HG02678 (cell line): ENCODE results near the gene SCGN.

ENCODE experiments used
- ATAC-seq: cut with Tn5 transposase; IDR thresholded peaks from one replicate; pipeline ENCODE4 v1.9.1; 2021; ENCODE audit warnings: mild to moderate bottlenecking, moderate library complexity; ENCODE audit not compliant: unreplicated experiment

SCGN gene

DNA sequence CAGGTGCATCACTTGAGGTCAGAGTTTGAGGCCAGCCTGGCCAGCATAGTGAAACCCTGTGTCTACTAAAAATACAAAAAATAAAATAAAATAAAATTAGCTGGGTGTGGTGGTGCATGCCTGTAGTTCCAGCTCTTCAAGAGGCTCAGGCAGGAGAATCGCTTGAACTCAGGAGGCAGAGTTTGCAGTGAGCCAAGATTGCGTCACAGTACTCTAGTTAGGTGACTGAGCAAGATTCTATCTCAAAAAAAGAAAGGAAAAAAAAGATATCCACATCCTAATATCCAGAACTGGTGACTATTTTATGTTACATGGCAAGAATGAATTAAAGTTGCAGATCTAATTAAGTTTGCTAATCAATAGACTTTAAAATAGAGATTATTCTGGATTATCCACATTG, 32.5 kb downstream of the SCGN start:
- ATAC-seq: no peak

GRCh38 chr6:25685251-25685650, 33.2 kb downstream of the SCGN start:
- no peak for ATAC-seq

DNA sequence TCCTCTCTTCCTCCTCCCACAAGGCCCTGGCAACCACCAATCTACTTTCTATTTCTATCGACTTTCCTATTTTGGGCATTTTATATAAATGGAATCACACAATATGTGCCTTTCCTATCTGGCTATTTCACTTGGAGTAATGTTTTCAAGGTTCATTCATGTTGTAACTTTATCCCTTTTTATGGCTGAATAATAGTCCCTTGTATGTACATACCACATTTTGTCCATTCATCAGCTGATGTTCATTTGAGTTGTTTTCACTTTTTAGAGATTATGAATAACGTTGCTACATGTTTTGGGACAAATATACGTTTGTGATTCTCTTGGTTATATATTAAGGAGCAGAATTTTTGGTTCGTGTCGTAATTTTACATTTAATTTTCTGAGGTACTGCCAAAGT, 33.9 kb downstream of the SCGN start:
- no peak for ATAC-seq

DNA sequence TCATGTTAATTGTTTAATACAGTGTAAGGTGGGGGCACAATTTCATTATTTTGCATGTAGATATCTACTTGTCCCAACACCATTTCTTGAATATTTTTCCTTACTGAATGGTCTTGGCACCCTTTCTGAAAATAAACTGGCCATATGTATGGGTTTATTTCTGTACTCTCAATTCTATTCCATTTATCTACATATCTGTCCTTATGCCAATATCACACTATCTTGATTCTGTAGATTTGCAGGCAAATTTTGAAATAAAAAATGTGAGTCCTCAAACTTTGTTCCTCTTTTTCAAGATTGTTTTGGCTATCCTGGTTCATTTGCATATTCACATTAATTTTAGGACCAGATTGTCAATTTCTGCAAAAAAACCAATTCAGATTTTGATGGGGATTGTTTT, 34.8 kb downstream of the SCGN start:
- ATAC-seq: no peak

- ATAC-seq: no peak
Measured at GRCh38 chr6:25689966-25690365, 38.0 kb downstream of the SCGN start.

GRCh38 chr6:25691894-25692293, 39.9 kb downstream of the SCGN start:
- ATAC-seq: no peak

GRCh38 chr6:25692472-25692871, 40.5 kb downstream of the SCGN start:
- no peak for ATAC-seq

- no peak for ATAC-seq
Measured at GRCh38 chr6:25694366-25694765, 42.4 kb downstream of the SCGN start.

GRCh38 chr6:25695671-25696070, 43.7 kb downstream of the SCGN start:
- no peak for ATAC-seq

GRCh38 chr6:25697537-25698340, 45.7 kb downstream of the SCGN start:
- ATAC-seq: no peak

DNA sequence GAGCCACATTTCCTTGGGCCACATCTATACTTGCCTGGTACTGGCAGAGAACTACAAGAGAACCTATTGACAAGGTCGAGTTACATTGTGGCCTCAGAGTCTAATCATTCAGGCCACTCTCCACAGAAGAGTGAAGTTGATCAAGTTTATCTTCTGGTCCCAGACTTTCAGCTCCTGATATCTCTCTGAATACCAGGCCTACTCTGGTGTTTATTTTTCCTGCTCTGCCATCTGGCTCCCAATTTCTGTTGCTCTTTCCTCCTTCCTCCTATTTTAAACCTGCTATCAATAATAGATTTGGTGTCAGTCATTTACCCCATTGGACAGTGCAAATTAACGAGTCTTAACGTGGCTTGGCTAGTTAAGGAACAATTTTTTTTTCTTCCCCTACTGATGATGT, 46.6 kb downstream of the SCGN start:
- ATAC-seq: no peak

DNA sequence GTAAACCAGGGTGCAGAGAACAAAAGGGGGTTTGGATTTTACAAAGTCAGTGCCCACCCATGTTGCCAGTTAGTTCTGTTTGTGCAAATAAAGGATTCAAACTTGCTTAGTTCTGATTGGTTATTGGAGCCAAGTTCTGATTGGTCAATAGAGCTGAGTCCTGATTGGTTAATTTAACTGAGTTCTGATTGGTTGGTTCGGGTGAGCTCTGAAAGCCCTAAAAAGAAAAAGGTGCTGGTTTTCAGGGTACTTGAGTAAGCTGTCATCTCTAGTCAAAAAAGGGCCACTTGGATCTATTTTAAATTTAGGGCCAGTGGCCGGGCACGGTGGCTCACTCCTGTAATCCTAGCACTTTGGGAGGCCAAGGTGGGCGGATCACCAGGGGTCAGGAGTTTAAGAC, 47.6 kb downstream of the SCGN start:
- no peak for ATAC-seq

GRCh38 chr6:25700761-25701160, 48.7 kb downstream of the SCGN start:
- ATAC-seq: no peak

GRCh38 chr6:25701807-25702206, 49.8 kb downstream of the SCGN start:
- no peak for ATAC-seq

GRCh38 chr6:25703005-25703404, 51.0 kb downstream of the SCGN start:
- ATAC-seq: no peak

DNA sequence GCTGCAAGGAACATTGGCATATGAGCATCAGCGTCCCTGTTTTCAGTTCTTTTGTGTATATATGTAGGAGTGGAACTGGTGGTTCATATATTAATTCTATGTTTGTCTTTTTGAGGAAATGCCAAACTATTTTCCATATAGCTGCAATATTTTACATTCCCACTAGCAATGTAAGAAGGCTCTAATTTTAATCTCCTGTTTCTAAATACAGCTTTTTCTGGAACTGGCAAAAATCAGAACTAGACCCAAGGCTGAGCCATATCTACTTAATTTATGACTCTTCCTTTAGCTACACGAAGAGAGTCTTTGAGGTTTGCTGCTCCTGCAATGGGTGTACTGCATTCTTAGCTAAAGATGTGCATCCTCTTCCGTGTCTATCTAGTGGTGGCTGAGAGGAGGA, 52.0 kb downstream of the SCGN start:
- ATAC-seq: no peak

DNA sequence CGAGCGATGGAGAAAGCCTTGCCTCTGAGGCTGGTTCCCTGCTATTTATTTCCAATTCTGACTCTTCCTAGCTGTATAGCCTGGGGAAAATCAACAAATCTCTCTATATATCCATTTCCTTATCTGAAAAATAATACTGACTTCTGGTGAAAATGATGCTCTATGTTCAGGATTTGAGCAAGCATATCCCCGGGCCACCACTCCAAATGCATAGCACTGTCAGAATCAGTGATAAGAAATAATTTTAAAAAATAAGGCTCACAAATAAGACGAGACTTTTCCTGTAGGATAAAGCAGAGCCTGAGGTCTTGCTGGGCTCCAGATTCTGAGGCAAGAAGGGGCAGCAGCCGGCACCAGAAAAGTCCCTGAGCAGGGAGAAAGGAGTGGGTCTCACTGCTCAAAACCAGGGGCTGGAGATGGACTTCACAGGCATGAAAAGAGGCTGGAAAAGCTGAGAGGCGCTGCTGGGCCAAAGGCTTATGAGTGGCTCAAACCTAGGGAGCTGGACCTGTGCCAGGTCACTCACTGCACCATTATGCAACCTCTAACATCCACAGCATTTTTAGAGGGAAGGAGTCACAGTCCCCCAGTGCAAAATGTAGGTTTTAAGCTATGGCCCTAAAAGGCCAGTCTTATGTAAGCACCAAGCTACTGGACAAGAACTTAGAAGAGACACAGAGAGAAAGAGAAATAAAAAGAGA, 54.4 kb downstream of the SCGN start:
- ATAC-seq: no peak

DNA sequence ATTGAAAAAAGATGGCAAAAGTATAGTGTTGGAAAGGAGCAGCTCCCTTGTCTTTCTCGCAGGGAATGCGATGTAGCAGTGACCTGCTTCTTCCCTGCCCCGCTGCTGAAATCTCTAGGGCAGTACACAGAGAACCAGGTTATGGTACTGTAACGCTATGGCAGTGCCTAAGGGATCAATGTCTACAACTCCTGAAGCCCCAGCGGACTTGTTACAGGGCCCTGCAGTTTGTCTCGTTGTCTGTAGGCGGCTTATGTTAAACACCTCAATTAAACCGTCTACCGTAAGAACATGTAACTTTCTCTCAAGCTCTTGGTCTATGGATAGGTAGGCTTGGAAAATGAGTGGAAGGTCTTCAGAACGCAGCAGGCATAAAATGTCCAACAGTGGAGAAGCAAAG, 57.7 kb downstream of the SCGN start:
- ATAC-seq: no peak

- no peak for ATAC-seq
Measured at GRCh38 chr6:25710287-25710686, 58.3 kb downstream of the SCGN start.

GRCh38 chr6:25713824-25714223, 61.8 kb downstream of the SCGN start:
- no peak for ATAC-seq

GRCh38 chr6:25714765-25715164, 62.8 kb downstream of the SCGN start:
- ATAC-seq: no peak

DNA sequence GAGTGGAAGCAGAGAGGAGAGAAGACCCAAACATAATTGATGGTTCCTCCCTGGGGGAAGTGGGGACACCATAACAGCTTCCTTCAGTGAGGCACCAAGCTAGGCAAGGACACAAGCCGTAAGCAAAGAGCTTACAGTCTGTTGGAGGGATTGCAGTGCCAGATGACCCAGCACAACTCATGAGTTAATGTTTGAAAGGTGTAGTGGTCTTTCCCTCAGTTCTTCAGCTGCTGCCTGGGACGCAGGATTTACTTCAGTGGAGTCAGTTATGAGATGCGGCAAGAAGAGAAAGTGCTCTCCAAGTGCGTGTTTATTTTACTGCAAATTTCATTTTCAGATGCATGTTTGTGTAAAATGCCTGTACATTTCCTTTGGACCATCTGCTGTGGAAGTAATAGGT, 63.8 kb downstream of the SCGN start:
- ATAC-seq: no peak
